Endothelial cell of umbilical vein (primary cell): ENCODE measurements around the gene IDH3A. TPM values are rescaled to one million over a fixed set of nuclear protein-coding genes. Genes with fewer than 3 reads are reported as not detected.

ENCODE experiments used
- BruUV-seq: library from RNA; stranded (reverse); fragments of 400-500 nt; replicated peaks from 2 replicates; lab custom pipeline; 2021; lab: Mats Ljungman, UMichigan
- CTCF ChIA-PET: fragments of 300-600, 350-600 bp; sonication (Branson Sonifier 250); formaldehyde crosslinking; loops from one replicate; lab custom pipeline; 2021; ENCODE audit warnings: antibody characterized with exemption, inconsistent platforms; lab: Charles Lee
- POLR2A ChIA-PET: fragments of 300-600, 350-600 bp; sonication (Branson Sonifier 250); formaldehyde crosslinking; loops from one replicate; lab custom pipeline; 2021; ENCODE audit warnings: antibody characterized with exemption, inconsistent platforms; lab: Charles Lee
- DNase-seq: peaks from one replicate; pipeline ENCODE4 v3.0.0-alpha.2; 2011; ENCODE audit warnings: low read depth, low spot score
- FAIRE-seq: peaks from 2 replicates; lab custom pipeline; 2011; peaks lifted over from hg19 to GRCh38; lab: Jason Lieb, UNC
- H2AFZ ChIP-seq: 2 replicates; pipeline ENCODE4 v1.6.0; 2012; ENCODE audit warnings: low read depth, low read length, control low read depth, inconsistent platforms
- H3K27ac ChIP-seq: 2 replicates; pipeline ENCODE4 v1.5.1; 2011; ENCODE audit warnings: low read depth, mild to moderate bottlenecking, control low read depth, low read length, moderate library complexity; ENCODE audit not compliant: insufficient read depth
- H3K27me3 ChIP-seq, 2 experiments: 2 replicates each; pipeline versions ENCODE4 v1.6.0 to v1.6.1; 2011; ENCODE audit warnings: low read length in 2 of 2, mixed read lengths in 1 of 2; ENCODE audit not compliant: control insufficient read depth in 2 of 2, insufficient read depth in 2 of 2
- H3K36me3 ChIP-seq, 2 experiments: 2 replicates in 1 of 2; 3 replicates in 1 of 2; pipeline ENCODE4 v1.5.1; 2011; ENCODE audit warnings: low read length in 2 of 2, mild to moderate bottlenecking in 1 of 2, moderate library complexity in 1 of 2; ENCODE audit not compliant: control insufficient read depth in 2 of 2, insufficient read depth in 2 of 2; ENCODE audit errors: extremely low read depth in 1 of 2
- H3K4me1 ChIP-seq: 3 replicates; pipeline ENCODE4 v1.5.1; 2011; ENCODE audit warnings: mild to moderate bottlenecking, low read length; ENCODE audit not compliant: control insufficient read depth, insufficient read depth; ENCODE audit errors: extremely low read depth
- H3K4me2 ChIP-seq: 2 replicates; pipeline ENCODE4 v1.6.1; 2011; ENCODE audit warnings: low read length, control low read depth, mixed read lengths; ENCODE audit not compliant: insufficient read depth
- H3K4me3 ChIP-seq, 3 experiments: fragments of 200-600 bp in 1 of 3; sonication (generic), shearing (Covaris generic) in 1 of 3; replicated peaks in 1 of 3; 2 replicates each; pipeline ENCODE4 v1.5.1; 2011 to 2016; ENCODE audit warnings: control low read depth in 3 of 3, low read length in 3 of 3, mild to moderate bottlenecking in 2 of 3, inconsistent platforms in 1 of 3, low read depth in 1 of 3, moderate library complexity in 1 of 3; ENCODE audit not compliant: insufficient read depth in 1 of 3
- H3K79me2 ChIP-seq: 2 replicates; pipeline ENCODE4 v1.6.0; 2012; ENCODE audit warnings: low read length, inconsistent platforms; ENCODE audit not compliant: control insufficient read depth, insufficient read depth
- H3K9ac ChIP-seq: replicated peaks from 2 replicates; pipeline ENCODE3; 2011; ENCODE audit warnings: low read length, control low read depth; ENCODE audit not compliant: insufficient read depth; ENCODE audit errors: extremely low read depth
- H3K9me1 ChIP-seq: replicated peaks from 3 replicates; pipeline ENCODE4 v1.6.0; 2011; ENCODE audit warnings: mild to moderate bottlenecking, low read length; ENCODE audit not compliant: control insufficient read depth, insufficient read depth; ENCODE audit errors: extremely low read depth
- H3K9me3 ChIP-seq: replicated peaks from 2 replicates; pipeline ENCODE4 v1.5.1; 2012; ENCODE audit warnings: low read length, inconsistent platforms; ENCODE audit not compliant: control insufficient read depth, insufficient read depth
- H4K20me1 ChIP-seq: replicated peaks from 2 replicates; pipeline ENCODE3; 2011; ENCODE audit warnings: mild to moderate bottlenecking, low read length; ENCODE audit not compliant: control insufficient read depth, insufficient read depth; ENCODE audit errors: extremely low read depth
- EZH2 ChIP-seq: IDR thresholded peaks from 2 replicates; pipeline ENCODE4 v1.6.1; 2012; ENCODE audit warnings: borderline replicate concordance, low read depth, mild to moderate bottlenecking, moderate library complexity, low read length, inconsistent platforms; ENCODE audit not compliant: severe bottlenecking
- FOS ChIP-seq: IDR thresholded peaks from 2 replicates; pipeline ENCODE4 v1.6.1; 2011; ENCODE audit warnings: mild to moderate bottlenecking, low read length, moderate library complexity, borderline replicate concordance; ENCODE audit not compliant: insufficient read depth
- GATA2 ChIP-seq: IDR thresholded peaks from 2 replicates; pipeline ENCODE4 v1.7.0; 2011; ENCODE audit warnings: low read depth, mild to moderate bottlenecking, moderate library complexity, mixed read lengths, low read length; ENCODE audit not compliant: insufficient read length, insufficient read depth
- JUN ChIP-seq: IDR thresholded peaks from 2 replicates; pipeline ENCODE4 v1.6.1; 2011; ENCODE audit warnings: borderline replicate concordance, low read depth; ENCODE audit not compliant: insufficient read length, insufficient read depth
- MYC ChIP-seq: IDR thresholded peaks from one replicate; pipeline ENCODE4 v1.6.1; 2011; ENCODE audit warnings: mild to moderate bottlenecking, low read depth, low read length
- POLR2A ChIP-seq: IDR thresholded peaks from 2 replicates; pipeline ENCODE4 v1.6.1; 2012; ENCODE audit warnings: low read depth, mild to moderate bottlenecking, control low read depth, low read length
- POLR2AphosphoS5 ChIP-seq: IDR thresholded peaks from 2 replicates; pipeline ENCODE4 v1.6.1; 2012; ENCODE audit warnings: low read depth, mild to moderate bottlenecking, control low read depth, low read length, moderate library complexity; ENCODE audit not compliant: insufficient read depth
- dilution Hi-C: fragments of 300-500 bp; cut with MboI; formaldehyde crosslinking; loops from one replicate; pipeline ENCODE4 v1.15.0; 2019; ENCODE audit warnings: low sequenced_read_pairs; ENCODE audit not compliant: extremely low pct_ligation_motif_present
- intact Hi-C: fragments of 100-400 bp; cut with micrococcal nuclease; formaldehyde crosslinking; loops from one replicate; pipeline ENCODE4 v1.10.0; 2022
- polyA plus RNA-seq, 4 experiments: library from polyadenylated mRNA; depleted of rRNA in 3 of 4; stranded (reverse) in 3 of 4; unstranded in 1 of 4; fragments of >200 nt; gene quantifications; 2 replicates each; pipeline versions ENCODE4 v1.2.1 to v1.2.3, GENCODE V29; 2011 to 2012; ENCODE audit warnings: missing spikeins in 1 of 4
- total RNA-seq: library from RNA; stranded (reverse); gene quantifications from 2 replicates; pipeline ENCODE4 v1.2.3, GENCODE V29; 2021
- TF ChIP-seq, protein P1 (sequence below): IDR thresholded peaks from 2 replicates; pipeline ENCODE4 v1.6.1; 2011; ENCODE audit not compliant: insufficient read depth, insufficient read length
- TF ChIP-seq, protein P2 (sequence below), 2 donors: IDR thresholded peaks; 1 replicate in 1 of 2; 2 replicates in 1 of 2; pipeline ENCODE4 v1.5.1; 2011; ENCODE audit warnings: low read length in 2 of 2, mild to moderate bottlenecking in 2 of 2, moderate library complexity in 2 of 2, control low read depth in 1 of 2, inconsistent platforms in 1 of 2, low read depth in 1 of 2; ENCODE audit not compliant: insufficient read depth in 1 of 2; ENCODE audit errors: extremely low read depth in 1 of 2

IDH3A gene
- total and polyA plus RNA-seq, 2 donors (not counting 3 experiments of a cell fraction or from before 2014, with no cell fraction given) = 35.5 to 63.9 TPM

DNA sequence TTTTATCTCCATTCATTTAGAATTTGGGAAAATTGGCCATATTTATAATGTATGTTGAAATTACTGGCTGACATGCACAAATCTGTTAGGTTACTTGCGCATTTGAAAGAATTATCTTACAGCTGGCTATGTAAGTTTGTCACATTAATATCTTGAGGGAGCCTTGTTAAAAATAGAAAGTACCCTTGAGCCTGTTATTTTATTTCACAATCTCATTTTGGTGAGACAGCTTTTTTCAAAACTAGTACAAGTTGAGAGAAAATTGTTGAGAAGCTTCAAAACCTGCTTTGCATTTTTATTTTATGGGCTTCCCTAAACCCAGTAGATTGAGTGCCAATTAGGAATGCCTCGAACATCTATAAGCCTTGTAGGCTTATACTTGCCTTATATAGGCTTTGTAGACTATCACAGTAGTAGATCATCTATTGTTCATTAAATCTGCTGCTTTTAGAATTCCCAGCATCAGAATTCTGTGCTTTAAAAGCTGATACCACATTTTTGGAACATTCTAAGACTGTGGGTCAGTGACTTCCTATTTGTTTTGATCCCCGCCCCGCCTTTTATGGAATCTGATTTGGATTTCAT, 6.3 kb downstream of the IDH3A start:
- H2AFZ ChIP-seq = no peak overlapping the region
- no peaks in the 10 kb centered on the region for H3K9me3 ChIP-seq
- dilution Hi-C loops (no loop called here), intact Hi-C loops (loop anchor here (5.0 kb wide), 1 partner anchor 38 kb away; no protein-coding TSS in a partner anchor)
- H3K36me3 ChIP-seq = peaks cover 0 to 3% of the 10 kb centered on the region in 2 experiments
- BruUV-seq = no TSS peak
- CTCF ChIA-PET = interaction anchor here (0.7 to 1.4 kb wide), 3 partner anchors 17 to 24 kb away, joined by 3 to 4 read pairs (median 3); partner anchors contain the start of gene CIB2
- H3K79me2 ChIP-seq = peaks cover 17% of the 10 kb centered on the region
- H3K4me2 ChIP-seq = no peak overlapping the region
- no peaks in the 10 kb centered on the region for H3K9me1 ChIP-seq
- TF ChIP-seq POLR2A (no peak), FOS (no peak)
- TF ChIP-seq, protein P1, sequence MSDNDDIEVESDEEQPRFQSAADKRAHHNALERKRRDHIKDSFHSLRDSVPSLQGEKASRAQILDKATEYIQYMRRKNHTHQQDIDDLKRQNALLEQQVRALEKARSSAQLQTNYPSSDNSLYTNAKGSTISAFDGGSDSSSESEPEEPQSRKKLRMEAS = no peak
- no peak overlapping the region for H3K9ac ChIP-seq
- H3K4me3 ChIP-seq = no peak overlapping the region
- DNase-seq = no peak
- H3K27me3 ChIP-seq = no peaks in the 10 kb centered on the region
- no peak for FAIRE-seq
- no peaks in the 10 kb centered on the region for H4K20me1 ChIP-seq
- no peak overlapping the region for H3K27ac ChIP-seq
- POLR2A ChIA-PET = no interaction called here
- H3K4me1 ChIP-seq = peaks cover under 1% of the 10 kb centered on the region

DNA sequence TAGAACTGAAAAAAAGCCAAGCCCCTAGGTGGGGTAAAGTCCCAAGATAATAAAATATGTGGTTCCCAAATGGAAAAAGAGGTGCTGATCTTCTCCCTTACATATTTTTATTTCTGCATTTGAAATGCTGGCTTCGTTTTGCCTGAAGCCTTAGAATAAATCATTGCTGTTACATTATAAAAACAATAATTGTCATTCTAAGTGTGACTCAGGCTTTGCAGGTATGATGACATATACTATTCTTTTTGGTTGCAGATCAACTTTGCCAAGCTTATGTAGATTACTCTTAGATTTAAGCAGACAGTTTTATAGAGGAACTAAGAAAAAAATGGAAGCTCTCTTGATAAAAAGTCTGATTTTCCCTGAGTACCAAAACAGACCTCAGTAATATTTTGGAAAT, 7.5 kb downstream of the IDH3A start:
- no peak overlapping the region for H2AFZ ChIP-seq
- TF ChIP-seq EZH2 (no peak), JUN (no peak), POLR2AphosphoS5 (no peak), GATA2 (no peak), POLR2A (no peak), FOS (no peak), MYC (no peak)
- TF ChIP-seq, protein P1 = no peak
- TF ChIP-seq, protein P2, sequence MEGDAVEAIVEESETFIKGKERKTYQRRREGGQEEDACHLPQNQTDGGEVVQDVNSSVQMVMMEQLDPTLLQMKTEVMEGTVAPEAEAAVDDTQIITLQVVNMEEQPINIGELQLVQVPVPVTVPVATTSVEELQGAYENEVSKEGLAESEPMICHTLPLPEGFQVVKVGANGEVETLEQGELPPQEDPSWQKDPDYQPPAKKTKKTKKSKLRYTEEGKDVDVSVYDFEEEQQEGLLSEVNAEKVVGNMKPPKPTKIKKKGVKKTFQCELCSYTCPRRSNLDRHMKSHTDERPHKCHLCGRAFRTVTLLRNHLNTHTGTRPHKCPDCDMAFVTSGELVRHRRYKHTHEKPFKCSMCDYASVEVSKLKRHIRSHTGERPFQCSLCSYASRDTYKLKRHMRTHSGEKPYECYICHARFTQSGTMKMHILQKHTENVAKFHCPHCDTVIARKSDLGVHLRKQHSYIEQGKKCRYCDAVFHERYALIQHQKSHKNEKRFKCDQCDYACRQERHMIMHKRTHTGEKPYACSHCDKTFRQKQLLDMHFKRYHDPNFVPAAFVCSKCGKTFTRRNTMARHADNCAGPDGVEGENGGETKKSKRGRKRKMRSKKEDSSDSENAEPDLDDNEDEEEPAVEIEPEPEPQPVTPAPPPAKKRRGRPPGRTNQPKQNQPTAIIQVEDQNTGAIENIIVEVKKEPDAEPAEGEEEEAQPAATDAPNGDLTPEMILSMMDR (IDR thresholded peaks at IDR 0.05; ENCODE audit: extremely low read depth in 1 of 2, insufficient read depth in 1 of 2, low read depth in 1 of 2, low read length in 2 of 2) = no peak
- no peaks in the 10 kb centered on the region for H3K9me3 ChIP-seq
- FAIRE-seq (no peak), DNase-seq (no peak)
- dilution Hi-C loops = no loop called here
- H3K4me3 ChIP-seq = no peak overlapping the region
- no peaks in the 10 kb centered on the region for H3K27me3 ChIP-seq
- no peaks in the 10 kb centered on the region for H3K9me1 ChIP-seq
- no peak overlapping the region for H3K9ac ChIP-seq
- H3K27ac ChIP-seq = no peak overlapping the region
- POLR2A ChIA-PET = no interaction called here
- no peaks in the 10 kb centered on the region for H4K20me1 ChIP-seq
- no TSS peak for BruUV-seq
- peaks cover under 1 to 3% of the 10 kb centered on the region in 2 experiments for H3K36me3 ChIP-seq
- peaks cover 11% of the 10 kb centered on the region for H3K79me2 ChIP-seq
- H3K4me2 ChIP-seq = no peak overlapping the region
- no peaks in the 10 kb centered on the region for H3K4me1 ChIP-seq
- intact Hi-C loops = loop anchor here (5.0 kb wide), 1 partner anchor 39 kb away; no protein-coding TSS in a partner anchor
- CTCF ChIA-PET = no interaction called here
